Lower lobe of right lung (tissue), 2 donors: ENCODE results near the gene NPHS2. TPM values are rescaled to one million over a fixed set of nuclear protein-coding genes. Genes with fewer than 3 reads are reported as not detected.
"Not testable (repeated sequence)": the region's sequence is repeated elsewhere in the genome, so short reads cannot be mapped to it uniquely, and the experiment has no call there.

Experiments
- ATAC-seq, 2 donors: fragments of 200-7000 bp; cut with Tn5 transposase; one replicate each; pipeline ENCODE4 v1.9.1; 2020 to 2022; ENCODE audit warnings: mild to moderate bottlenecking in 2 of 2, moderate library complexity in 2 of 2
- DNase-seq: peaks from one replicate; pipeline ENCODE4 v3.0.0-alpha.2; 2020
- H3K27ac ChIP-seq: fragments of 200-600 bp; one replicate; pipeline ENCODE4 v1.8.0; 2022
- H3K27me3 ChIP-seq: fragments of 200-600 bp; one replicate; pipeline ENCODE4 v1.8.0; 2022; ENCODE audit warnings: low read depth
- H3K36me3 ChIP-seq: fragments of 200-600 bp; one replicate; pipeline ENCODE4 v1.8.0; 2022; ENCODE audit warnings: mild to moderate bottlenecking
- H3K4me1 ChIP-seq: fragments of 200-600 bp; one replicate; pipeline ENCODE4 v1.8.0; 2022
- H3K4me3 ChIP-seq: fragments of 200-600 bp; one replicate; pipeline ENCODE4 v1.8.0; 2022; ENCODE audit warnings: mild to moderate bottlenecking
- H3K9me3 ChIP-seq: fragments of 200-600 bp; one replicate; pipeline ENCODE4 v1.8.0; 2022
- CTCF ChIP-seq: fragments of 200-600 bp; IDR thresholded peaks from one replicate; pipeline ENCODE4 v1.8.0; 2022; ENCODE audit warnings: antibody characterized with exemption, mild to moderate bottlenecking
- intact Hi-C: fragments of 100-400 bp; cut with DNase I; formaldehyde crosslinking; loops from one replicate; pipeline ENCODE4 v1.11.0; 2022
- total RNA-seq: library from RNA; stranded (reverse); fragmentation: NEBNext Ultra II Directional; extraction: Animal tissue kit (Norgen Biotek cat#: 25700); gene quantifications from one replicate; pipeline ENCODE4 v1.2.1, GENCODE V29; 2021
- donor health status: DM: no; HTN: yes; CAD: no; lungs with severe emphysema.

Gene NPHS2
- total RNA-seq, 1 donor from 2014 or later, result not detected

GRCh38 chr1:179545321-179545720, 30.4 kb downstream of the NPHS2 start:
- H3K9me3 ChIP-seq, result no peaks in the 10 kb centered on the region
- H3K4me3 ChIP-seq, result no peak overlapping the region
- DNase-seq (no peak), ATAC-seq (no peak)
- intact Hi-C loops, result no loop called here
- H3K4me1 ChIP-seq, result no peaks in the 10 kb centered on the region
- no peaks in the 10 kb centered on the region for H3K27me3 ChIP-seq
- H3K36me3 ChIP-seq, result no peaks in the 10 kb centered on the region
- TF ChIP-seq CTCF, result no peak
- no peak overlapping the region for H3K27ac ChIP-seq

GRCh38 chr1:179541774-179542173, 34.0 kb downstream of the NPHS2 start:
- Histone ChIP-seq H3K4me3 (no peak overlapping the region), H3K27me3 (no peaks in the 10 kb centered on the region), H3K4me1 (no peaks in the 10 kb centered on the region), H3K9me3 (no peaks in the 10 kb centered on the region), H3K27ac (no peak overlapping the region), H3K36me3 (no peaks in the 10 kb centered on the region)
- no peak for ATAC-seq
- no peak for TF ChIP-seq CTCF
- intact Hi-C loops, result no loop called here
- DNase-seq, result no peak

- H3K4me3 ChIP-seq, result no peak overlapping the region
- H3K27me3 ChIP-seq, result no peaks in the 10 kb centered on the region
- H3K36me3 ChIP-seq, result no peaks in the 10 kb centered on the region
- no peaks in the 10 kb centered on the region for H3K9me3 ChIP-seq
- no peak overlapping the region for H3K27ac ChIP-seq
- no peak for DNase-seq
- no peak for ATAC-seq
- intact Hi-C loops, result no loop called here
- no peak for TF ChIP-seq CTCF
- no peaks in the 10 kb centered on the region for H3K4me1 ChIP-seq
These were observed 45.4 kb downstream of the NPHS2 start for GRCh38 chr1:179530352-179530751.

- Histone ChIP-seq H3K4me3 (no peak overlapping the region), H3K9me3 (no peaks in the 10 kb centered on the region), H3K36me3 (no peaks in the 10 kb centered on the region), H3K4me1 (no peaks in the 10 kb centered on the region), H3K27me3 (no peaks in the 10 kb centered on the region), H3K27ac (no peak overlapping the region)
- ATAC-seq (no peak), DNase-seq (no peak)
- TF ChIP-seq CTCF, result no peak
- intact Hi-C loops, result no loop called here
These were observed 46.1 kb downstream of the NPHS2 start for GRCh38 chr1:179529482-179530195.

- H3K9me3 ChIP-seq, H3K27ac ChIP-seq, intact Hi-C loops, H3K36me3 ChIP-seq, DNase-seq, ATAC-seq, H3K4me3 ChIP-seq, H3K4me1 ChIP-seq, H3K27me3 ChIP-seq: not testable (repeated sequence)
These were observed 57.2 kb downstream of the NPHS2 start for GRCh38 chr1:179518544-179518943.

- no peak for TF ChIP-seq CTCF
- intact Hi-C loops, result no loop called here
- H3K27ac ChIP-seq, result no peak overlapping the region
- H3K36me3 ChIP-seq, result no peaks in the 10 kb centered on the region
- DNase-seq (no peak), ATAC-seq (no peak)
- H3K4me3 ChIP-seq, result no peak overlapping the region
- no peaks in the 10 kb centered on the region for H3K4me1 ChIP-seq
- no peaks in the 10 kb centered on the region for H3K9me3 ChIP-seq
- no peaks in the 10 kb centered on the region for H3K27me3 ChIP-seq
These were observed 58.6 kb downstream of the NPHS2 start for GRCh38 chr1:179516976-179517705.
